ENCODE results near the gene PHLPP1.

- TF ChIP-seq RARB (CRISPR knock-in tag; IDR thresholded peaks at IDR 0.05) (no peak), PATZ1 (CRISPR knock-in tag; IDR thresholded peaks at IDR 0.05; ENCODE audit: borderline replicate concordance) (no peak), CSRNP3 (CRISPR knock-in tag; IDR thresholded peaks at IDR 0.05) (no peak), CREB5 (CRISPR knock-in tag; IDR thresholded peaks at IDR 0.05; ENCODE audit: low read depth) (no peak)
Measured at GRCh38 chr18:62885804-62886203, 170.5 kb downstream of the PHLPP1 start.

Measured in SK-N-SH treated with all-trans-retinoic acid at 6 μM for 48 hours (cell line).